GM19324 (cell line): ENCODE measurements around the gene ALDH3B1.

Experiments used
- ATAC-seq: cut with Tn5 transposase; IDR thresholded peaks from one replicate; pipeline ENCODE4 v1.9.1; 2021; ENCODE audit warnings: mild to moderate bottlenecking, moderate library complexity; ENCODE audit not compliant: unreplicated experiment, low FRiP score

The ALDH3B1 gene

GRCh38 chr11:68041617-68042218 is 31.6 kb downstream of the ALDH3B1 start:
- no peak for ATAC-seq

GRCh38 chr11:68042219-68043028 is 32.3 kb downstream of the ALDH3B1 start:
- ATAC-seq, result no peak

- ATAC-seq, result no peak
These were observed 32.9 kb downstream of the ALDH3B1 start for GRCh38 chr11:68043029-68043348.

GRCh38 chr11:68043349-68044144 is 33.4 kb downstream of the ALDH3B1 start:
- ATAC-seq, result no peak

GRCh38 chr11:68044145-68044813 is 34.2 kb downstream of the ALDH3B1 start:
- no peak for ATAC-seq

- no peak for ATAC-seq
These were observed 34.8 kb downstream of the ALDH3B1 start for GRCh38 chr11:68044898-68045351.

- ATAC-seq, result no peak
These were observed 37.5 kb downstream of the ALDH3B1 start for GRCh38 chr11:68047437-68048290.

- no peak for ATAC-seq
These were observed 38.8 kb downstream of the ALDH3B1 start for GRCh38 chr11:68048681-68049508.

GRCh38 chr11:68049509-68050370 is 39.6 kb downstream of the ALDH3B1 start:
- no peak for ATAC-seq

- ATAC-seq, result no peak
These were observed 40.3 kb downstream of the ALDH3B1 start for GRCh38 chr11:68050371-68050841.

GRCh38 chr11:68051191-68052136 is 41.3 kb downstream of the ALDH3B1 start:
- ATAC-seq, result no peak

GRCh38 chr11:68052137-68052873 is 42.2 kb downstream of the ALDH3B1 start:
- ATAC-seq, result no peak

GRCh38 chr11:68053117-68053516 is 43.0 kb downstream of the ALDH3B1 start:
- ATAC-seq, result no peak

GRCh38 chr11:68053981-68054812 is 44.1 kb downstream of the ALDH3B1 start:
- ATAC-seq, result no peak
